Lower lobe of right lung (tissue), 2 donors: Measurements from ENCODE around the gene GNAI1. TPM values are rescaled to one million over a fixed set of nuclear protein-coding genes. Genes with fewer than 3 reads are reported as not detected.

ENCODE experiments used
- ATAC-seq, 2 donors: fragments of 200-7000 bp; cut with Tn5 transposase; one replicate each; pipeline ENCODE4 v1.9.1; 2020 to 2022; ENCODE audit warnings: mild to moderate bottlenecking in 2 of 2, moderate library complexity in 2 of 2
- DNase-seq: peaks from one replicate; pipeline ENCODE4 v3.0.0-alpha.2; 2020
- H3K27ac ChIP-seq: fragments of 200-600 bp; one replicate; pipeline ENCODE4 v1.8.0; 2022
- H3K27me3 ChIP-seq: fragments of 200-600 bp; one replicate; pipeline ENCODE4 v1.8.0; 2022; ENCODE audit warnings: low read depth
- H3K36me3 ChIP-seq: fragments of 200-600 bp; one replicate; pipeline ENCODE4 v1.8.0; 2022; ENCODE audit warnings: mild to moderate bottlenecking
- H3K4me1 ChIP-seq: fragments of 200-600 bp; one replicate; pipeline ENCODE4 v1.8.0; 2022
- H3K4me3 ChIP-seq: fragments of 200-600 bp; one replicate; pipeline ENCODE4 v1.8.0; 2022; ENCODE audit warnings: mild to moderate bottlenecking
- H3K9me3 ChIP-seq: fragments of 200-600 bp; one replicate; pipeline ENCODE4 v1.8.0; 2022
- CTCF ChIP-seq: fragments of 200-600 bp; IDR thresholded peaks from one replicate; pipeline ENCODE4 v1.8.0; 2022; ENCODE audit warnings: antibody characterized with exemption, mild to moderate bottlenecking
- intact Hi-C: fragments of 100-400 bp; cut with DNase I; formaldehyde crosslinking; loops from one replicate; pipeline ENCODE4 v1.11.0; 2022
- total RNA-seq: library from RNA; stranded (reverse); fragmentation: NEBNext Ultra II Directional; extraction: Animal tissue kit (Norgen Biotek cat#: 25700); gene quantifications from one replicate; pipeline ENCODE4 v1.2.1, GENCODE V29; 2021
- donor health status: DM: no; HTN: yes; CAD: no; lungs with severe emphysema.

The GNAI1 gene
- total RNA-seq, 1 donor from 2014 or later, result 32.1 TPM

DNA sequence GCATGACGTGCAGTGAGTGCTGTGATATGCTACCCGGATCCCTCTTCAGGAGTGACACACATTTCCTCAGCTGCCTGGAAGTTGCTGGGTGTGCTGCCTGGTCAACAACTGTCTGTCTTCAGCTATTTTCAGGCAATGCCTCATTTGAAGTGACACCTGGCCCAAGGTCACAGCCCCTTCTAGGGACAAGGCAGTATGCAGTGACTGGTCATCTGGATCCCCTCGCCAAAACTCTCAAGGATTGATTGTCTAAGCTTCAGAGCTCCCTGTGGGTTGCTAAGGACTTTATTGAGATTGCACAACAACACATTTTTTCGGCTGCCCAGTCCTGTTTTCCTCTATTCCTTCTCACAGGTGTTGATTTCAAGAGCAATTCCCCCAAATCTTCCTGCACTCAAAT lies 108.8 kb downstream of the GNAI1 start:
- ATAC-seq (no peak), DNase-seq (no peak)
- H3K36me3 ChIP-seq, result no peaks in the 10 kb centered on the region
- H3K9me3 ChIP-seq, result no peaks in the 10 kb centered on the region
- H3K27ac ChIP-seq, result no peak overlapping the region
- intact Hi-C loops, result no loop called here
- H3K4me3 ChIP-seq, result no peak overlapping the region
- no peak for TF ChIP-seq CTCF
- H3K4me1 ChIP-seq, result no peaks in the 10 kb centered on the region
- no peaks in the 10 kb centered on the region for H3K27me3 ChIP-seq

- no peaks in the 10 kb centered on the region for H3K36me3 ChIP-seq
- TF ChIP-seq CTCF, result no peak
- DNase-seq, result no peak
- H3K27me3 ChIP-seq, result no peaks in the 10 kb centered on the region
- no peaks in the 10 kb centered on the region for H3K9me3 ChIP-seq
- intact Hi-C loops, result no loop called here
- no peak overlapping the region for H3K27ac ChIP-seq
- H3K4me3 ChIP-seq, result no peak overlapping the region
- ATAC-seq, result no peak
- no peaks in the 10 kb centered on the region for H3K4me1 ChIP-seq
Observed at GRCh38 chr7:80244206-80244916, 109.7 kb downstream of the GNAI1 start.

DNA sequence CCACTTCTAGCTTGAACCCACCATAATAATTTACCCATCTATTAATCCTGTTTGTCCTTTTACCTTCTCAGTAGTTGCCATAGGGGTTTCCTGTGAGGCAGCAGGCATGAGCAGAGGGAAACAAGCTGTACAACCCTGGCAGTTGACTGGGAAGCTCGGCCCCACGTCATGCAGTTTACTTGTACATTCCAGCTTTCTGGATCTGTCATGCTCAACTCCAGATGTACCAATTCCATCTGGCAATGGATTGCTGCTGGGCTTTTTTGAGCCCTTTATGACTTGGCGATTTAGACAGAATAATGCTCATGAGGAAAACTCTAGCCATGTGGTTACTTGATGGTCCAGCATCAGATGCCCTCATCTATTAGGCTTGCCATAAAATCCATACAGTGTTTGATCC lies 112.5 kb downstream of the GNAI1 start:
- intact Hi-C loops, result no loop called here
- ATAC-seq, result no peak

GRCh38 chr7:80247891-80248290 lies 113.3 kb downstream of the GNAI1 start:
- no peak for DNase-seq
- Histone ChIP-seq H3K4me1 (no peaks in the 10 kb centered on the region), H3K9me3 (no peaks in the 10 kb centered on the region), H3K27me3 (no peaks in the 10 kb centered on the region), H3K27ac (no peak overlapping the region), H3K4me3 (no peak overlapping the region), H3K36me3 (no peaks in the 10 kb centered on the region)
- no peak for ATAC-seq
- no peak for TF ChIP-seq CTCF
- intact Hi-C loops, result no loop called here

More for the DNA sequence above, 112.5 kb downstream of the GNAI1 start:
- Histone ChIP-seq H3K4me3 (no peak overlapping the region), H3K4me1 (no peaks in the 10 kb centered on the region), H3K27ac (no peak overlapping the region), H3K27me3 (no peaks in the 10 kb centered on the region), H3K9me3 (no peaks in the 10 kb centered on the region), H3K36me3 (no peaks in the 10 kb centered on the region)
- no peak for DNase-seq
- no peak for TF ChIP-seq CTCF

DNA sequence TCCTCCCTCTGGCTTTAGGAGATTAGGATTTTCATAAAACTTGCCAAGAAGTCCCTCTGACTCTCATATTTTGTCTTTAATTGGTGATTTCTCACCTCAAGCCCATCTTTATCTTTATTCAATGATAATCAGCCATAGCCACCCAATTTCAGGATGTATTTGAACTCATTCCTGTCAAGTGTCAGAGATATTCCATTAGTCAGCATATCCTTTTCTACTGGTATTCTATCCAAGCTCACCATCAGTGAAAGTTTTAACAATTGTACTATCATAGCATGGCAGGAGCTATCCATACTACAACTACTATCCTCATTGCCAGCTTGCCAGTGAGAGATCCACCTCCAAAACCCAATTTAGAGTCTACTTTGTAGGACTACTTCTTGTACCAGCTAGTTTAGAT lies 114.6 kb downstream of the GNAI1 start:
- no peak for TF ChIP-seq CTCF
- no peak for DNase-seq
- H3K9me3 ChIP-seq, result no peaks in the 10 kb centered on the region
- H3K4me3 ChIP-seq, result no peak overlapping the region
- H3K4me1 ChIP-seq, result no peaks in the 10 kb centered on the region
- no peaks in the 10 kb centered on the region for H3K36me3 ChIP-seq
- no peaks in the 10 kb centered on the region for H3K27me3 ChIP-seq
- H3K27ac ChIP-seq, result no peak overlapping the region
- no peak for ATAC-seq
- intact Hi-C loops, result no loop called here
